Muscle of leg (tissue), 11 donors: Measurements from ENCODE around the gene CAPN10. TPM values are rescaled to one million over a fixed set of nuclear protein-coding genes. Genes with fewer than 3 reads are reported as not detected.
A peak's percentile ranks its signal among the peaks of the same experiment; 100 is the strongest.

ENCODE experiments used
- DNase-seq: peaks from one replicate; pipeline ENCODE4 v3.0.0; 2013
- H3K27ac ChIP-seq: one replicate; pipeline ENCODE4 v1.5.1; 2013; ENCODE audit warnings: mild to moderate bottlenecking, low read length, control low read depth
- H3K27me3 ChIP-seq: one replicate; pipeline ENCODE4 v1.6.1; 2013; ENCODE audit warnings: low read length; ENCODE audit not compliant: control insufficient read depth, insufficient read depth
- H3K36me3 ChIP-seq: one replicate; pipeline ENCODE4 v1.6.1; 2013; ENCODE audit warnings: low read length; ENCODE audit not compliant: control insufficient read depth, insufficient read depth
- H3K4me1 ChIP-seq: one replicate; pipeline ENCODE4 v1.6.1; 2013; ENCODE audit warnings: low read length; ENCODE audit not compliant: control insufficient read depth, insufficient read depth
- H3K4me3 ChIP-seq: one replicate; pipeline ENCODE4 v1.5.1; 2013; ENCODE audit warnings: low read length, control low read depth
- H3K9me3 ChIP-seq: replicated peaks from 2 replicates; pipeline ENCODE4 v1.6.1; 2013; ENCODE audit warnings: low read depth, low read length; ENCODE audit not compliant: control insufficient read depth
- WGBS: methylation state at CpG from one replicate; pipeline ENCODE4 v1.1.5; 2013; ENCODE audit warnings: missing lambda C conversion rate; ENCODE audit not compliant: insufficient coverage; 5-methylcytosine and 5-hydroxymethylcytosine counted together
- polyA plus RNA-seq, 8 donors: library from polyadenylated mRNA; unstranded; fragments of 120-200 nt; gene quantifications; one replicate each; pipeline versions ENCODE4 v1.2.1 to v1.2.3, GENCODE V29; 2013; ENCODE audit warnings: inconsistent platforms in 1 of 8, low replicate concordance in 1 of 8; ENCODE audit not compliant: insufficient read length in 8 of 8, insufficient read depth in 1 of 8
- total RNA-seq: library from RNA; stranded (reverse); fragments of 120-200 nt; gene quantifications from one replicate; pipeline ENCODE4 v1.2.4, GENCODE V29; 2013

Gene CAPN10
- total and polyA plus RNA-seq, 9 donors = 14.2 to 23.6 (median 17.1) TPM

DNA sequence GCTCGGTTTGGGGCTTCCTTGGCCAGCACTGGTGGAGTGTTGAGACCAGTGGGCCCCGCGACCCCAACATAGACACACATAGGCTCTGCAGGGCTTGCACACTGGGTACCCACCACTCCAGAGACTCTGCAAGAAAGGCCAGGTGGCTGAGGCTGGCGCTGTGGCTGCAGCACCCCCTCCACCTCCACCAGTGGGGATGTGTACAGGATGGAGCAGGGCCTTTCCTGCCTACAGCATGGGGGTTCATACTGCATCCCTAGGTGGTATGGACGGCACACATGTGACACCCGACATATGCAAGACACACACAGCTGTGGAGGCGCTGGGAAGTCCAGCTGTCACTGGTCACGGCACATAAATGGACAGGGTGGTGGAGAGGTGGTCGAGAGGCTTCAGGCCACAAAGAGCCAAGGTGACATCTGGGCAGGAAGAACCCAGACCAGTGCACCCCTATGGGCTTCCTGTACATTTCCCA lies 17.0 kb upstream of the CAPN10 start:
- no peak overlapping the region for H3K27ac ChIP-seq

DNA sequence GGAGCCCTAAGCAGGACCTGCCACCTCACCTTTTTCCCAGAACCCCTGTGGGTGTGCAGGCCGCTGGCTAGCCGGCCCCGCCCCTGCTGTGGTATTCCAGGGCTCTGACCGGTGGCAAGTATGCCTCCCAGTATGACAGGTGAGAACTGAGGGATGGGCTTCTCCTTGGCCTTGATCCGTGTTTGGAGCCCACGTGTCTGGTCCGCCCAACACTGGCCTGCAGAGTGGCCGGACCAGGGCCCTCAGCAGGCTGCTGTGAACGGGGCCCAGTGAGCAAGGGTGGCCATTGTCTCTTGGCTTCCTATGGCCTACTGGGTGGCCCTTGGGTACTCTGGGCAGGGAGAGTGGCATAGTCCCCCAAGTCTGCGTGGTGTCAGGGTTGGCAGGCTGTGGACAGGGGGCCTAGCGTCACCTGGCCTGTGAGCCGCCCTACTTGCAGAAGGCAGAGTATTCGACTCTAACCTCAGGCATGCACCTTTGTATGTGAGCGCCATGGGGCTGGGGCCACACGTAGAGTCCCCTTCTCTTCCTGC lies 16.5 kb upstream of the CAPN10 start:
- no peaks in the 10 kb centered on the region for H3K9me3 ChIP-seq
- WGBS = 89% methylated on average over 12 of the region's 15 CpGs
- no peak overlapping the region for H3K27ac ChIP-seq
- H3K4me1 ChIP-seq = peaks cover 43% of the 10 kb centered on the region
- no peaks in the 10 kb centered on the region for H3K27me3 ChIP-seq
- no peak for DNase-seq
- no peak overlapping the region for H3K4me3 ChIP-seq
- peaks cover 17% of the 10 kb centered on the region for H3K36me3 ChIP-seq

More for the DNA sequence above, 17.0 kb upstream of the CAPN10 start:
- Histone ChIP-seq H3K36me3 (peaks cover 12% of the 10 kb centered on the region), H3K4me3 (peak overlapping the region; percentile 45), H3K27me3 (no peaks in the 10 kb centered on the region), H3K9me3 (no peaks in the 10 kb centered on the region), H3K4me1 (peaks cover 43% of the 10 kb centered on the region)
- WGBS = 72% methylated on average over 8 of the region's 9 CpGs
- DNase-seq = no peak

DNA sequence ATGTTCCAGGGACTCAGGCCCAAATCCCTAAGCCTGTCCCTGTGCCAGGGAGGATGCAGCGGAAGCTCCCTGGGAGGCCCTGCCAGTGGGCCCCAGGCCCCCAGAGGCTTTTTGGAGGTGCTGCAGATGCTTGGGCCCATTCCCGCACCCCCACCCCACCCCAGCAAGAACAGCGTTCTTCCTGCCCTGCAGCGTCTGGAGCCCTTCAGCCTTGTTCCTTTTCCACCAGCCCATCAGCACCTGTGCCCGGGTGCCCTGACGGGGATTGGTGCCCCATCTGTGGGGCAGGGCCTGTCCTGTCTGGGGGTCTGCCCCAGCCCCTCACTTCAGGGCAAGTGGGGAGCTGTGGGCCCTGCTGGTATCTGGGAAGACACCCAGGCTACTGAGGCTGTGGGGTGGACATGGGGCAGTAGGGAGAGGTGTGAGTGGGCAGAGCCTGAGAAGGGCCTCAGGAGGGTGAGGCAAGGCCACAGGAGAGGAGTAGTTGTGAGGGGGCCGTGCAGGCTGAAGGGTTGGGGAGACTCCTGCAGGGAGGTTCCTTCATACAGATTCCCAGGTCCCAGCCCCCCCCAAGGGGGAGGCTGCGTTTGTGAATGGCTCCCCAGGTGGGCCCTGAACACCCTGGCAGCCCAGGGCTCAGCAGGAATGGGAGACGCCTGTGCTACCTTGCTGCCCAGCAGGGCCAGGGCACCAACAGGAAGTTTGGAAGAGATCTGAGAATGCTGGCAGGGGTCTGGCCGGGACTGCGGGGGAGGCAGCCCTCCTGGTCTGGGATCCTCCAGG lies 15.8 kb upstream of the CAPN10 start:
- no peak overlapping the region for H3K4me3 ChIP-seq
- 76% methylated on average over 9 of the region's 11 CpGs for WGBS
- peaks cover 36% of the 10 kb centered on the region for H3K4me1 ChIP-seq
- peaks cover 24% of the 10 kb centered on the region for H3K36me3 ChIP-seq
- H3K27me3 ChIP-seq = no peaks in the 10 kb centered on the region
- H3K9me3 ChIP-seq = no peaks in the 10 kb centered on the region
- no peak overlapping the region for H3K27ac ChIP-seq
- DNase-seq = no peak

DNA sequence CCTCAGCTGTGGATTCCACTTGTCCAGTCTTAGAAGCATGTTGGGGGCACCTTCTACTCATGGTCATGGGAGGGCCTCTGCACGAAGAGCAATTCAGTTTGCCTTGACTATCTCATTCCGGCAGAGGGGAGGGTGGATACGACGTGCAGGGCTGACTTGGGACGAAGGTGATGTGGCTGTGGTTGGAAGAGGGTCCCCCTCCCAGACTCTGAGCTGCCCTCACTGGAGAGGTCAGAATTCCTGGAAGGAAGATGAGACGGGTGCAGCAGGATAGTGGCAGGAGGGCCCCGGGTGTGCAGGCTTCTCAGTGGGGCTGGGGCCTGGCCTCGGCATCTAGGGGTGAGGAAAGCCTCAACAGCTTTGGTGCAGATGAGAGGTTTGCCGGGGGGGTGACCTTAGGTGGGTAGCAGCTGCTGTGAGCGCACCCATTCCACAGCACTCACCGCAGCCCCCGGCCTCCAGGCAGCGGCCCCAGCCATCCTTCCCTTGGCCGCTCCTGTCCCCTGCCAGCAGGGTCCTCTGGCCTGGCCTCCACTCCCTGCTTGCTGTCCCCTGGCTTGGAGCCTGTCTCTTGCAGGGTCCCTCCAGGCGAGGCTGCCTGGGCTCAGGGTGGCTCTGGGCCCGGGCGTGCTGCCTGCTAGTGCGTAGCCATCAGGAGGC lies 15.1 kb upstream of the CAPN10 start:
- Histone ChIP-seq H3K27me3 (no peaks in the 10 kb centered on the region), H3K4me1 (peaks cover 30% of the 10 kb centered on the region), H3K9me3 (no peaks in the 10 kb centered on the region), H3K36me3 (peaks cover 27% of the 10 kb centered on the region), H3K4me3 (no peak overlapping the region), H3K27ac (no peak overlapping the region)
- 80% methylated on average over 15 of the region's 18 CpGs for WGBS
- no peak for DNase-seq

DNA sequence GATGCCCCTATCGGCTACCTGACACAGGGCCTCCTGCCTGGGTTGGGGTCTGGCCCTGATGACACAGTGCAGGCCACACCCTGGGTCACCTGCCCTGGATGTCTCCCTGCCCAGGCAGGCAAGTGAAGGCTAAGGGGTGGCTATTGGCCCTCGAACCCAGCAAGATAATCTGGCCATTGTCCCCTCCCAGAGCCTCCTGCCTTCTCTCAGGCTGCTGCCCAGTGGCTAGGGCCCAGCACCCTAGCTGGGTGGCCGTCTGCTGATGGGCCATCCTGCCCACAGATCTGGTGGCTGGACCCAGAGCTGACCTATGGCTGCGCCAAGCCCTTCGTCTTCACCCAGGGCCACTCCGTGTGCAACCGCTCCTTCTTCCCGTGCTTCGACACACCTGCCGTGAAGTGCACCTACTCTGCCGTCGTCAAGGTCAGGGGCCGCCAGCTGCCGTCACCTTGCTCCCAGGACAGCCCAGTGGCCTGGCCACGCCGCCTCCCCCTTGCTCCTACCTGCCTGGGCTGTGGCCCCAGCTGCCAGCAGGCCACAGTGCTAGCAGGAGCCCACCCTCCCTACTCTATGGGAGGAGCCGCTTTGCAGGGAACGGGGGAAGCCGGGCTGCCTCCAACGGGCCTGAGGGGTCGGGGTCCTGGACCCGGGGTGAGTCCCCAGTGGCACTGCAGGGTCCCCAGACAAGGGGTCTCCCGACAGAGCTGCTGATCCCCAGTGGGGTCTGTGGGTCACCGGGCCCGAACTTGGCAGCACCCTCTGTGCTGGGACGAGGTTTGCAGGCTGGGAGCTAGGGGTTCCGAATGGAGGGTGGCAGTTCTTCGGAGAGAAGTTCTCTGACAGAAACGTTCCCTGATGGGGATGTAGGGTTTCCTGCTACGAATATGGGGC lies 14.1 kb upstream of the CAPN10 start:
- 85% methylated on average over 22 of the region's 30 CpGs for WGBS
- Histone ChIP-seq H3K4me3 (no peak overlapping the region), H3K27ac (no peak overlapping the region), H3K27me3 (no peaks in the 10 kb centered on the region), H3K36me3 (peaks cover 36% of the 10 kb centered on the region), H3K9me3 (no peaks in the 10 kb centered on the region), H3K4me1 (peaks cover 21% of the 10 kb centered on the region)
- DNase-seq = no peak

DNA sequence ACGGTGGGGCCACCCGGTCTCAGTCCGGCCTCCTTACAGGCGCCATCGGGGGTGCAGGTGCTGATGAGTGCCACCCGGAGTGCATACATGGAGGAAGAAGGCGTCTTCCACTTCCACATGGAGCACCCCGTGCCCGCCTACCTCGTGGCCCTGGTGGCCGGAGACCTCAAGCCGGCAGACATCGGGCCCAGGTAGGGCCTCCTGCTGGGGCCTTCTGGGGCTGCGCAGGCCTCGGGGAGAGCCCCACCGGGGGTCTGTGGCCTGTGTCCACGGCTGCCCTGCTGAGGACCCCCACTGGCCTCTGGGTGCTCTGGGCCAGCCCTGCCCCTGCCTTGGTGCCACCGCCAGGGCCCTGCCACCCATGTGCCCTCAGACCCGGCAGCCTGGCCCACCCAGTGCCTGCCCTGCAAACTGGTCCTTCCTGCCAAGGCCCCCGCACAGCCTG lies 13.4 kb upstream of the CAPN10 start:
- DNase-seq = no peak
- H3K27ac ChIP-seq = no peak overlapping the region
- no peaks in the 10 kb centered on the region for H3K9me3 ChIP-seq
- no peaks in the 10 kb centered on the region for H3K27me3 ChIP-seq
- no peak overlapping the region for H3K4me3 ChIP-seq
- peaks cover 15% of the 10 kb centered on the region for H3K4me1 ChIP-seq
- WGBS = 87% methylated on average over 17 of the region's 20 CpGs
- H3K36me3 ChIP-seq = peaks cover 43% of the 10 kb centered on the region

DNA sequence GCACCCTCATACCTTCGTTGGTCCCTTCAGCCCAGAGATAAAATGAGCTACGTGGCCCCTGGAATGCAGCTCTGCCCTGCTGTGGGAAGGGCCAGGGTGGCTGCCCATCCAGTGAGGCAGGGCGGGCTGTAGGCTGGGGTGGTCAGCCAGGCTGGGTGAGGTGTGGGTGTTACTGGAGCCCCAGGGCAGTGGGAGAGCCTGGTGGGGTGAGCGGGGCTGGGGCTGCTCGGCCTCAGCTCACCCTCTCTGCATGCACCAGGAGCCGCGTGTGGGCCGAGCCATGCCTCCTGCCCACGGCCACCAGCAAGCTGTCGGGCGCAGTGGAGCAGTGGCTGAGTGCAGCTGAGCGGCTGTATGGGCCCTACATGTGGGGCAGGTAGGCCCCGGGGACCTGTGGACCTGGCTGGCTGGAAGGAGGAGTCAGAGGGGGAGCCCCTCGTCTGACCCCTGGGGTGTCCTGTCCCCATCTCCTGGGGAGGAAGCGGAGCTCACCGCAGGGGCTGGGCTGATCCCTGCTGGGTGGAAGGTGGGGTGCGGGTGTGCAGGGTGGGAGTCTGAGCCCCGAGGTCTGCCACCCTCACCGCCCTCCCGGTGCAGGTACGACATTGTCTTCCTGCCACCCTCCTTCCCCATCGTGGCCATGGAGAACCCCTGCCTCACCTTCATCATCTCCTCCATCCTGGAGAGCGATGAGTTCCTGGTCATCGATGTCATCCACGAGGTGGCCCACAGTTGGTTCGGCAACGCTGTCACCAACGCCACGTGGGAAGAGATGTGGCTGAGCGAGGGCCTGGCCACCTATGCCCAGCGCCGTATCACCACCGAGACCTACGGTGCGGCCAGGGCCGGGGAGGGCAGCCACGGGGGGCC lies 12.8 kb upstream of the CAPN10 start:
- Histone ChIP-seq H3K4me1 (peaks cover 15% of the 10 kb centered on the region), H3K36me3 (peaks cover 48% of the 10 kb centered on the region), H3K27ac (no peak overlapping the region), H3K4me3 (no peak overlapping the region), H3K9me3 (no peaks in the 10 kb centered on the region), H3K27me3 (no peaks in the 10 kb centered on the region)
- DNase-seq = no peak
- 87% methylated on average over 32 of the region's 37 CpGs for WGBS

DNA sequence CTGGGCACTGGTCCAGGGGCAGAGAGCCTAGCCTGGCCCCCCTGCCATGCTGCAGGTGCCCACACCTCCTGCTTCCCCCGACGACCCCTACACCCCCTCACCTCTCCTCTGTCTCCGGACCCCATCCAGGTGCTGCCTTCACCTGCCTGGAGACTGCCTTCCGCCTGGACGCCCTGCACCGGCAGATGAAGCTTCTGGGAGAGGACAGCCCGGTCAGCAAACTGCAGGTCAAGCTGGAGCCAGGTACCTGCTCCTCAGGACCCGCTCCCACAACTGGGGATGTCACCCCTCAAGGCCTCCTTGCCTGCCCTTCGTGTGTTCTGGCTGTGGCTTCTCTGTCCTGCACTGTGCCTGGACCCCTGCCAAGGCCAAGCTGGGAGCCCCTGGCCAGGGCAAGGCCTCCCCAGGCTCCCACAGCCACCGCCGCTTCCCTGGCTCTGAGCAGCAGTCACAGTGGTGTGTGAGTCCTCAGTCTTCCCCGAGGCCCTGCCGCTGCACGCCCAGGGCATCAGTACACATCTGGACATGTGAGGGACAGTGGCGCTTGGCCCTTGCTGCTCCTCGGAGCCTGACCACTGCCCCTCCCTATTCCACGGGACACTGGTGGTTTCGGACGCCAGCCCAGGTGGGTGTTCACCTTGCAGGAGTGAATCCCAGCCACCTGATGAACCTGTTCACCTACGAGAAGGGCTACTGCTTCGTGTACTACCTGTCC lies 12.0 kb upstream of the CAPN10 start:
- H3K27ac ChIP-seq = no peak overlapping the region
- no peaks in the 10 kb centered on the region for H3K9me3 ChIP-seq
- WGBS = 78% methylated on average over 20 of the region's 21 CpGs
- H3K27me3 ChIP-seq = no peaks in the 10 kb centered on the region
- peaks cover 13% of the 10 kb centered on the region for H3K4me1 ChIP-seq
- no peak overlapping the region for H3K4me3 ChIP-seq
- H3K36me3 ChIP-seq = peaks cover 54% of the 10 kb centered on the region
- no peak for DNase-seq
